Breast epithelium (tissue), 3 donors: ENCODE measurements around the gene SMCO2.

ENCODE experiments used
- POLR2A ChIP-seq: fragments of 450-650 bp; IDR thresholded peaks from one replicate; pipeline ENCODE4 v1.6.1; 2016; ENCODE audit warnings: antibody characterized with exemption, mild to moderate bottlenecking, moderate library complexity
- TF ChIP-seq, protein P1 (sequence below), 3 donors: fragments of 450-650 bp; IDR thresholded peaks; one replicate each; pipeline ENCODE4 v1.5.1; 2016 to 2017; ENCODE audit warnings: antibody characterized with exemption in 3 of 3, mild to moderate bottlenecking in 3 of 3, moderate library complexity in 3 of 3

DNA sequence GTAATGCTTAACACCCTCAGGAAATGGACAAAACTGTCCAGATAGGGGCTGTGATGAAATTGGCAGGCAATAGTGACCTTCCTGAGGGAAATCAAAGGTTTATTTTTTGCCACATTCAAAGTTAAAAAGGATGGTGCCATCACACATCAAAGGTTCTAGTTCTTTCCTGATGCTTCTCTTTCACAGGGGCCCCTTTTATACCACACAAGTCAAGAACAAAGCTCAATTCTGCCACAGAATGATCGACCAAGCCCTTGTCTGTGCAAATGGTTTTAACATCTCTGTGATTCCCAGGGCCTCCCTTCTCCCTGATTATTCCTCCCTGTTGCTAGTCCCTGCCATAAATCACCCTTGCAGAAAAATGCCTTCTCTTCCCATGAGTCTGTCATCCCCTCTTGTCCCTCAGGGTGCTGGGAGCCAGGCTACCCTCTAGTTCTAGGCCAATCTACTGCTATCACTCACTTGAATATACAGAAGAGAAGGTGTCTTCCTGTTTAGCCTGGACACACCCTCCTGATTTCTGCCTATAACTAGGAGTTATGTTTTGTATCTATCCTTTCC lies 22.7 kb downstream of the SMCO2 start:
- TF ChIP-seq, protein P1, sequence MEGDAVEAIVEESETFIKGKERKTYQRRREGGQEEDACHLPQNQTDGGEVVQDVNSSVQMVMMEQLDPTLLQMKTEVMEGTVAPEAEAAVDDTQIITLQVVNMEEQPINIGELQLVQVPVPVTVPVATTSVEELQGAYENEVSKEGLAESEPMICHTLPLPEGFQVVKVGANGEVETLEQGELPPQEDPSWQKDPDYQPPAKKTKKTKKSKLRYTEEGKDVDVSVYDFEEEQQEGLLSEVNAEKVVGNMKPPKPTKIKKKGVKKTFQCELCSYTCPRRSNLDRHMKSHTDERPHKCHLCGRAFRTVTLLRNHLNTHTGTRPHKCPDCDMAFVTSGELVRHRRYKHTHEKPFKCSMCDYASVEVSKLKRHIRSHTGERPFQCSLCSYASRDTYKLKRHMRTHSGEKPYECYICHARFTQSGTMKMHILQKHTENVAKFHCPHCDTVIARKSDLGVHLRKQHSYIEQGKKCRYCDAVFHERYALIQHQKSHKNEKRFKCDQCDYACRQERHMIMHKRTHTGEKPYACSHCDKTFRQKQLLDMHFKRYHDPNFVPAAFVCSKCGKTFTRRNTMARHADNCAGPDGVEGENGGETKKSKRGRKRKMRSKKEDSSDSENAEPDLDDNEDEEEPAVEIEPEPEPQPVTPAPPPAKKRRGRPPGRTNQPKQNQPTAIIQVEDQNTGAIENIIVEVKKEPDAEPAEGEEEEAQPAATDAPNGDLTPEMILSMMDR (IDR thresholded peaks at IDR 0.05) = no peak
- no peak for TF ChIP-seq POLR2A
